ENCODE measurements around the gene IMPDH2. TPM values are rescaled to one million over a fixed set of nuclear protein-coding genes. Genes with fewer than 3 reads are reported as not detected.

The IMPDH2 gene
- polyA plus RNA-seq (2013, experiment 1 of 2), result 211 TPM
- polyA plus RNA-seq (2013, experiment 2 of 2), result 202 TPM

GRCh38 chr3:49028673-49029562 is at the start of gene IMPDH2:
IMPDH2 (minus strand) TSS chr3:49029398; CDS start chr3:49029350, 48 bp downstream.
- Histone ChIP-seq H3K27ac (ENCODE audit: low read depth, low read length, severe bottlenecking) (peak within 1 kb of the TSS; percentile 77), H3K4me3 (ENCODE audit: extremely low read depth, insufficient read depth, low read length, poor library complexity, severe bottlenecking) (peak within 1 kb of the TSS; percentile 58), H3K36me3 (ENCODE audit: control insufficient read depth, insufficient read depth, low read length) (peaks cover 88% of the 10 kb centered on the region), H3K4me1 (ENCODE audit: control insufficient read depth, insufficient read depth, low read length, poor library complexity, severe bottlenecking) (no peaks in the 10 kb centered on the region), H3K9me3 (ENCODE audit: control insufficient read depth, low read length) (no peaks in the 10 kb centered on the region)
- WGBS, 2 experiments (ENCODE audit: insufficient coverage in 2 of 2), result 7 to 11% methylated on average over 49 to 53 of the region's 55 CpGs

DNA sequence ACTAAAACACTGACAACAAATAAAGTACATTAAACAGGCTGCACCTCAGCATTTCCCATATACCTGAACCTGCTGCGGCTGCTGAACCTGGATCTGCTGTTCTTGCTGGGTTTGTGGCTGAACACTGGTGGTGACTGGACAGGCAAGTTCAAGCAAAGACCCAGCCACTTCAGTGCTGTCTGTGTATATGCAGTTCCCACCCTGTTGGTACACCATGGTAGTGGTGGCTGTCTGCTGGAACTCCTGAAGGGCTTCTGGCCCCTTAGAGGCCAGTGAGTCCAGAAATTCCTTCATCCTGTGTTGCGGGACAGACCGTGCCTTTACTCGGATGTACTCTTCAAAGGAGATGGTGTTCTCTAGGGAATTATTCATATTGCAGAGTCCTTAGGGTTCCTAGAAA is 47.4 kb upstream of the IMPDH2 start:
- Histone ChIP-seq H3K4me3 (ENCODE audit: extremely low read depth, insufficient read depth, low read length, poor library complexity, severe bottlenecking) (no peak overlapping the region), H3K9me3 (ENCODE audit: control insufficient read depth, low read length) (no peaks in the 10 kb centered on the region), H3K4me1 (ENCODE audit: control insufficient read depth, insufficient read depth, low read length, poor library complexity, severe bottlenecking) (no peaks in the 10 kb centered on the region), H3K27ac (ENCODE audit: low read depth, low read length, severe bottlenecking) (no peak overlapping the region), H3K36me3 (ENCODE audit: control insufficient read depth, insufficient read depth, low read length) (peaks cover 75% of the 10 kb centered on the region)
- whole genome bisulfite sequencing, 2 experiments (ENCODE audit: insufficient coverage in 2 of 2), result 100% methylated on average over 2 to 3 of the region's 4 CpGs

DNA sequence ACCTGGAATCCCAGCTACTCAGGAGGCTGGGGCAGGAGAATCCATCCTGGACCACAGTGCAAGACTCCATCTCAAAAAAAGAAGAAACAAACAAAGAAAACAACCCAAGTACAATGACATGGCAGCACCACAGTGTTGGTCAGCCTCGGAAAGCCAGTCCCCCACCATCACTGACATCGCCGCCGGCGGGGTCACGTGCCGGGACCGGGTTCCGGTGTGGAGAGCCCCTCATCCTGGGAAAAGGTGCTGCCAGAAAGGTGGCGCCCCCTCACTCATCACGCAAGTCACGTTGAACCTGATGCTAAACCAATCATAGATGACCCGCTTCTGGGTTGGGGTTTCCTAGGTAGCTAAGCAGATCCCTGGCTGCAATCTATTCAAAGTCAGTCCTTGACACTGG is 46.9 kb upstream of the IMPDH2 start:
- WGBS, 2 experiments (ENCODE audit: insufficient coverage in 2 of 2), result 94 to 96% methylated on average over 10 to 13 of the region's 13 CpGs
- Histone ChIP-seq H3K27ac (ENCODE audit: low read depth, low read length, severe bottlenecking) (no peak overlapping the region), H3K9me3 (ENCODE audit: control insufficient read depth, low read length) (no peaks in the 10 kb centered on the region), H3K36me3 (ENCODE audit: control insufficient read depth, insufficient read depth, low read length) (peaks cover 80% of the 10 kb centered on the region), H3K4me1 (ENCODE audit: control insufficient read depth, insufficient read depth, low read length, poor library complexity, severe bottlenecking) (no peaks in the 10 kb centered on the region), H3K4me3 (ENCODE audit: extremely low read depth, insufficient read depth, low read length, poor library complexity, severe bottlenecking) (no peak overlapping the region)

- WGBS, 2 experiments (ENCODE audit: insufficient coverage in 2 of 2), result 86 to 98% methylated on average over 7 of the region's 7 CpGs
- no peak overlapping the region for H3K4me3 ChIP-seq (ENCODE audit: extremely low read depth, insufficient read depth, low read length, poor library complexity, severe bottlenecking)
- peaks cover 83% of the 10 kb centered on the region for H3K36me3 ChIP-seq (ENCODE audit: control insufficient read depth, insufficient read depth, low read length)
- H3K27ac ChIP-seq (ENCODE audit: low read depth, low read length, severe bottlenecking), result no peak overlapping the region
- no peaks in the 10 kb centered on the region for H3K9me3 ChIP-seq (ENCODE audit: control insufficient read depth, low read length)
- H3K4me1 ChIP-seq (ENCODE audit: control insufficient read depth, insufficient read depth, low read length, poor library complexity, severe bottlenecking), result no peaks in the 10 kb centered on the region
Observed at GRCh38 chr3:49058011-49058410, 28.8 kb upstream of the IMPDH2 start.

- Histone ChIP-seq H3K9me3 (ENCODE audit: control insufficient read depth, low read length) (no peaks in the 10 kb centered on the region), H3K36me3 (ENCODE audit: control insufficient read depth, insufficient read depth, low read length) (peaks cover 86% of the 10 kb centered on the region), H3K27ac (ENCODE audit: low read depth, low read length, severe bottlenecking) (no peak overlapping the region), H3K4me3 (ENCODE audit: extremely low read depth, insufficient read depth, low read length, poor library complexity, severe bottlenecking) (no peak overlapping the region), H3K4me1 (ENCODE audit: control insufficient read depth, insufficient read depth, low read length, poor library complexity, severe bottlenecking) (no peaks in the 10 kb centered on the region)
- WGBS, 2 experiments (ENCODE audit: insufficient coverage in 2 of 2), result 95 to 100% methylated on average over 10 of the region's 10 CpGs
Observed at GRCh38 chr3:49057268-49057667, 28.1 kb upstream of the IMPDH2 start.

DNA sequence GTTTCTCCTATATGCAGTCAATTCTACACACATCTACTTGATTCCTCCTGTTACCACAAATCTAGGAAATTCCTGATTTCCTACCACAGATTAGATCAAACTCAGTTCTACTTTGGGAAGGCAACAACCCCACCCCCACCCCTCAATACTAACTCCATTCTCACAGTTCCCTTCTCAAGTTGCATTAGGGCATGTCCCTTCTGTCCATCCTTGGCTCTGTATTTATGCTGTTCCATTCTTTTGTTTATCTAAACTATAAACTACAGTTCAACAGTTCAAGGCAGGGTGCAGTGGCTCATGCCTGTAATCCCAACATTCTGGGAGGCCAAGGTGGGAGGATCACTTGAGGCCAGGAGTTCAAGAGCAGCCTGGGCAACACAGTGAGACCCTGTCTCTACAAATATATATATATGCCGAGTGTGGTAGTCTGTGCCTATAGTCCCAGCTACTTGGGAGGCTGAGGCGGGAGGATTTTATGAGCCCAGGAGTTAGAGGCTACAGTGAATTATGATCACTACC is 25.2 kb upstream of the IMPDH2 start:
- Histone ChIP-seq H3K36me3 (ENCODE audit: control insufficient read depth, insufficient read depth, low read length) (peaks cover 84% of the 10 kb centered on the region), H3K9me3 (ENCODE audit: control insufficient read depth, low read length) (no peaks in the 10 kb centered on the region)

GRCh38 chr3:49053543-49053942 is 24.3 kb upstream of the IMPDH2 start:
- Histone ChIP-seq H3K27ac (ENCODE audit: low read depth, low read length, severe bottlenecking) (no peak overlapping the region), H3K4me1 (ENCODE audit: control insufficient read depth, insufficient read depth, low read length, poor library complexity, severe bottlenecking) (no peaks in the 10 kb centered on the region), H3K9me3 (ENCODE audit: control insufficient read depth, low read length) (no peaks in the 10 kb centered on the region), H3K36me3 (ENCODE audit: control insufficient read depth, insufficient read depth, low read length) (peaks cover 90% of the 10 kb centered on the region), H3K4me3 (ENCODE audit: extremely low read depth, insufficient read depth, low read length, poor library complexity, severe bottlenecking) (no peak overlapping the region)
- WGBS, 2 experiments (ENCODE audit: insufficient coverage in 2 of 2), result 100% methylated on average over 1 of the region's 1 CpG; no CpG with 5 or more reads in 1 of the 2 experiments

More for the DNA sequence above, 25.2 kb upstream of the IMPDH2 start:
- no peak overlapping the region for H3K27ac ChIP-seq (ENCODE audit: low read depth, low read length, severe bottlenecking)
- no CpG with 5 or more reads among the region's 2 CpGs for WGBS, 2 experiments (ENCODE audit: insufficient coverage in 2 of 2)
- H3K4me3 ChIP-seq (ENCODE audit: extremely low read depth, insufficient read depth, low read length, poor library complexity, severe bottlenecking), result no peak overlapping the region
- no peaks in the 10 kb centered on the region for H3K4me1 ChIP-seq (ENCODE audit: control insufficient read depth, insufficient read depth, low read length, poor library complexity, severe bottlenecking)

GRCh38 chr3:49035281-49035680 is 6.1 kb upstream of the IMPDH2 start:
- H3K9me3 ChIP-seq (ENCODE audit: control insufficient read depth, low read length), result no peaks in the 10 kb centered on the region
- WGBS, 2 experiments (ENCODE audit: insufficient coverage in 2 of 2), result 93 to 94% methylated on average over 2 to 3 of the region's 3 CpGs
- no peaks in the 10 kb centered on the region for H3K4me1 ChIP-seq (ENCODE audit: control insufficient read depth, insufficient read depth, low read length, poor library complexity, severe bottlenecking)
- H3K36me3 ChIP-seq (ENCODE audit: control insufficient read depth, insufficient read depth, low read length), result peaks cover 94% of the 10 kb centered on the region
- H3K4me3 ChIP-seq (ENCODE audit: extremely low read depth, insufficient read depth, low read length, poor library complexity, severe bottlenecking), result no peak overlapping the region
- no peak overlapping the region for H3K27ac ChIP-seq (ENCODE audit: low read depth, low read length, severe bottlenecking)

- WGBS, 2 experiments (ENCODE audit: insufficient coverage in 2 of 2), result 90 to 94% methylated on average over 2 of the region's 2 CpGs
- Histone ChIP-seq H3K4me1 (ENCODE audit: control insufficient read depth, insufficient read depth, low read length, poor library complexity, severe bottlenecking) (no peaks in the 10 kb centered on the region), H3K36me3 (ENCODE audit: control insufficient read depth, insufficient read depth, low read length) (peaks cover 94% of the 10 kb centered on the region), H3K9me3 (ENCODE audit: control insufficient read depth, low read length) (no peaks in the 10 kb centered on the region), H3K4me3 (ENCODE audit: extremely low read depth, insufficient read depth, low read length, poor library complexity, severe bottlenecking) (no peak overlapping the region), H3K27ac (ENCODE audit: low read depth, low read length, severe bottlenecking) (no peak overlapping the region)
Observed at GRCh38 chr3:49034650-49035049, 5.5 kb upstream of the IMPDH2 start.

DNA sequence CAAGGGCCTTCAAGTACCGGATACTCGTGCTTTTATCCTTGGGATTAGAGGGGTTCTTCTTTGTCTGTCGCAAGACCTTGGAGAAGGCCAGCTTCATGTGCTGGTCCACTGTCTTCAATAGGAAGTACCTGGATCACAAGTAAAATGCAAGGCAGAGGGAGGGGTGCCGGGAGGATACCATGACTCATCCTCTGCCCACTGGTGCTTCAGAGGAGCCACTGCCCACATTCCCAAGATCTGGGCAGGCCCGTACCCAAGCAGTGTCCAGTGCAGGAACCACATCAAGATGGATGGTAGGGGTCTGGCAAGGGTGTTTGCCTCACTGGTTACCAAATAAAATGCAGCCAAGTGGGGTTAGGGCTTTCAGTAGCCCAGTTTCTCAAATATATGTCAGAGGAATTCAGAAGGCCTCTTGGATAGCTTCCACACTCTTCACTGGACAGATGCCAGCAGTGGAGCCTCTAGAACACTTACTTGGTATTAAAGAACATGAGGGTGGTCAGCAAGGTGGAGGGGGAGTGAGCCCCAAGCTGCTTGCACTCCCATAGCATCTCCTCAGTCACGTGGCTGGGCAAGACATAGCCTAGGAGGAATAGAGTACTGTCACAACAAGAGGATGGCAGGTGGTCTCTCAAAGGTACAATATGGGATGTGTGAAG is 3.6 kb upstream of the IMPDH2 start:
- no peaks in the 10 kb centered on the region for H3K9me3 ChIP-seq (ENCODE audit: control insufficient read depth, low read length)
- peaks cover 85% of the 10 kb centered on the region for H3K36me3 ChIP-seq (ENCODE audit: control insufficient read depth, insufficient read depth, low read length)
- no peak overlapping the region for H3K27ac ChIP-seq (ENCODE audit: low read depth, low read length, severe bottlenecking)
- 88 to 93% methylated on average over 5 of the region's 6 CpGs for WGBS, 2 experiments (ENCODE audit: insufficient coverage in 2 of 2)
- H3K4me1 ChIP-seq (ENCODE audit: control insufficient read depth, insufficient read depth, low read length, poor library complexity, severe bottlenecking), result no peaks in the 10 kb centered on the region
- no peak overlapping the region for H3K4me3 ChIP-seq (ENCODE audit: extremely low read depth, insufficient read depth, low read length, poor library complexity, severe bottlenecking)
